A549 (cell line): ENCODE data around the gene RPS6KA4. TPM values are rescaled to one million over a fixed set of nuclear protein-coding genes. Genes with fewer than 3 reads are reported as not detected.
A peak's percentile ranks its signal among the peaks of the same experiment; 100 is the strongest.
"Not testable (repeated sequence)": the region's sequence is repeated elsewhere in the genome, so short reads cannot be mapped to it uniquely, and the experiment has no call there.

ENCODE experiments used
- ATAC-seq, 2 experiments: fragments of 200-7000 bp in 1 of 2; fragments of >200 bp in 1 of 2; cut with Nextera tagmentation in 1 of 2; cut with Tn5 transposase in 1 of 2; 3 replicates each; pipeline versions ENCODE4 v1.8.0 to v1.9.1; 2018 to 2020; ENCODE audit warnings: mild to moderate bottlenecking in 1 of 2, moderate library complexity in 1 of 2
- CTCF ChIA-PET: fragments of 300-600 bp; sonication (Branson Sonifier 250); formaldehyde crosslinking; extraction: SDS; loops from one replicate; lab custom pipeline; 2021; ENCODE audit warnings: antibody characterized with exemption, inconsistent platforms; lab: Yijun Ruan, JAX
- POLR2A ChIA-PET: fragments of 350-600 bp; formaldehyde crosslinking; extraction: SDS; loops from one replicate; lab custom pipeline; 2021; ENCODE audit warnings: antibody characterized with exemption, inconsistent platforms; lab: Yijun Ruan, JAX
- DNase-seq, 2 experiments: peaks; one replicate each; pipeline versions ENCODE4 v3.0.0 to v3.0.0-alpha.2; 2011 to 2016; ENCODE audit warnings: low read depth in 1 of 2, low spot score in 1 of 2
- FAIRE-seq: peaks from 2 replicates; lab custom pipeline; 2011; peaks lifted over from hg19 to GRCh38; lab: Jason Lieb, UNC
- H3K27ac ChIP-seq, 2 experiments: fragments of >200 bp; sonication (Bioruptor Twin); formaldehyde crosslinking; 3 replicates each; pipeline ENCODE4 v1.5.1; 2016 to 2017
- H3K4me1 ChIP-seq: fragments of >200 bp; sonication (Bioruptor Twin); formaldehyde crosslinking; 3 replicates; pipeline ENCODE4 v1.6.1; 2016
- H3K4me2 ChIP-seq: fragments of >200 bp; sonication (Bioruptor Twin); formaldehyde crosslinking; 3 replicates; pipeline ENCODE4 v1.6.1; 2016
- H3K4me3 ChIP-seq: fragments of >200 bp; sonication (Bioruptor Twin); formaldehyde crosslinking; 3 replicates; pipeline ENCODE4 v1.5.1; 2016
- H3K9me3 ChIP-seq: fragments of >200 bp; sonication (Bioruptor Twin); formaldehyde crosslinking; 3 replicates; pipeline ENCODE4 v1.6.1; 2016
- CHD4 ChIP-seq: fragments of 200-600 bp; sonication (generic); IDR thresholded peaks from 2 replicates; pipeline ENCODE4 v1.6.1; 2016; ENCODE audit warnings: antibody characterized with exemption, mild to moderate bottlenecking, borderline replicate concordance
- EHMT2 ChIP-seq: fragments of 200-600 bp; sonication (generic); IDR thresholded peaks from 2 replicates; pipeline ENCODE4 v1.6.1; 2016; ENCODE audit warnings: antibody characterized with exemption, low read depth, mild to moderate bottlenecking, moderate library complexity
- EP300 ChIP-seq, 2 experiments: fragments of >200 bp; sonication (Bioruptor Twin); formaldehyde crosslinking; IDR thresholded peaks; 2 replicates in 1 of 2; 3 replicates in 1 of 2; pipeline ENCODE4 v1.6.1; 2016 to 2017
- FOSB ChIP-seq: fragments of 250-450 bp; sonication (Bioruptor Pico); IDR thresholded peaks from 2 replicates; pipeline ENCODE4 v1.5.0; 2020; ENCODE audit warnings: mild to moderate bottlenecking, moderate library complexity
- FOSL2 ChIP-seq, 2 experiments: fragments of 450-650 bp in 1 of 2; fragments of >200 bp in 1 of 2; sonication (Bioruptor Twin) in 1 of 2; formaldehyde crosslinking; IDR thresholded peaks; 2 replicates each; pipeline versions ENCODE4 v1.5.0 to v1.6.1; 2016 to 2020; ENCODE audit warnings: mild to moderate bottlenecking in 1 of 2, moderate library complexity in 1 of 2
- HEYL ChIP-seq: fragments of 250-450 bp; sonication (Bioruptor Pico); IDR thresholded peaks from 2 replicates; pipeline ENCODE4 v1.8.0; 2021; ENCODE audit warnings: mild to moderate bottlenecking, moderate library complexity
- JUNB ChIP-seq: fragments of >200 bp; sonication (Bioruptor Twin); formaldehyde crosslinking; IDR thresholded peaks from 2 replicates; pipeline ENCODE4 v1.6.1; 2016
- MAX ChIP-seq: IDR thresholded peaks from 2 replicates; pipeline ENCODE4 v1.6.1; 2012
- MAZ ChIP-seq: fragments of 150-350 bp; IDR thresholded peaks from 2 replicates; pipeline ENCODE4 v1.6.1; 2014; ENCODE audit warnings: antibody characterized with exemption, low read depth, low read length, borderline replicate concordance
- MYC ChIP-seq: IDR thresholded peaks from 2 replicates; pipeline ENCODE4 v1.6.1; 2012; ENCODE audit warnings: mild to moderate bottlenecking, inconsistent platforms, low read length, improper control_type of control experiment, borderline replicate concordance
- PHF8 ChIP-seq: fragments of 200-600 bp; sonication (generic); IDR thresholded peaks from 2 replicates; pipeline ENCODE4 v1.6.1; 2016; ENCODE audit warnings: low read depth, mild to moderate bottlenecking, antibody characterized with exemption, moderate library complexity, borderline replicate concordance
- POLR2A ChIP-seq: IDR thresholded peaks from 2 replicates; pipeline ENCODE4 v1.6.1; 2012; ENCODE audit warnings: mild to moderate bottlenecking, low read length
- POLR2AphosphoS2 ChIP-seq: conservative IDR thresholded peaks from 2 replicates; pipeline ENCODE4 v1.6.1; 2012; ENCODE audit warnings: low read length, improper control_type of control experiment, inconsistent platforms
- RAD21 ChIP-seq, 2 experiments: fragments of >200 bp in 1 of 2; sonication (Bioruptor Twin) in 1 of 2; formaldehyde crosslinking in 1 of 2; IDR thresholded peaks in 1 of 2; conservative IDR thresholded peaks in 1 of 2; 2 replicates in 1 of 2; 3 replicates in 1 of 2; pipeline ENCODE4 v1.6.1; 2012 to 2018; ENCODE audit warnings: inconsistent platforms in 1 of 2
- REST ChIP-seq: fragments of 200-600 bp; sonication (generic); IDR thresholded peaks from 2 replicates; pipeline ENCODE4 v1.6.1; 2016; ENCODE audit warnings: antibody characterized with exemption, mild to moderate bottlenecking, moderate library complexity
- RFX5 ChIP-seq: fragments of 450-650 bp; IDR thresholded peaks from 2 replicates; pipeline ENCODE4 v1.7.1; 2014; ENCODE audit warnings: antibody characterized with exemption, mild to moderate bottlenecking, moderate library complexity
- SREBF2 ChIP-seq: fragments of 450-650 bp; IDR thresholded peaks from 2 replicates; pipeline ENCODE4 v1.6.1; 2014; ENCODE audit warnings: mild to moderate bottlenecking, moderate library complexity
- TP53 ChIP-seq: fragments of 250-450 bp; sonication (Bioruptor Pico); IDR thresholded peaks from 2 replicates; pipeline ENCODE4 v1.5.0; 2021; ENCODE audit warnings: mild to moderate bottlenecking, moderate library complexity
- USF2 ChIP-seq: fragments of 450-650 bp; IDR thresholded peaks from 2 replicates; pipeline ENCODE4 v1.6.1; 2014; ENCODE audit warnings: antibody characterized with exemption
- ZNF302 ChIP-seq: fragments of 250-450 bp; sonication (Bioruptor Pico); IDR thresholded peaks from 2 replicates; pipeline ENCODE4 v1.9.0; 2021; ENCODE audit warnings: inconsistent platforms, mild to moderate bottlenecking, moderate library complexity
- WGBS: methylation state at CpG from one replicate; pipeline ENCODE4 v1.1.6; 2017; ENCODE audit errors: missing lambda C conversion rate; 5-methylcytosine and 5-hydroxymethylcytosine counted together
- polyA plus RNA-seq, 4 experiments: library from polyadenylated mRNA; depleted of rRNA in 3 of 4; stranded (reverse); fragments of >200 nt; fragmentation: RNase III in 1 of 4; extraction: RNeasy Plus Mini Kit Qiagen cat#74134 plus additional on column Dnase treatment in 1 of 4; gene quantifications; 2 replicates in 3 of 4; 3 replicates in 1 of 4; pipeline ENCODE4 v1.2.3, GENCODE V29; 2011 to 2017
- TF ChIP-seq, protein P1 (sequence below): fragments of 250-450 bp; sonication (Bioruptor Pico); IDR thresholded peaks from 2 replicates; pipeline ENCODE4 v1.5.0; 2020; ENCODE audit warnings: low read depth, mild to moderate bottlenecking, moderate library complexity
- TF ChIP-seq, protein P2 (sequence below): fragments of >200 bp; sonication (Bioruptor Twin); formaldehyde crosslinking; IDR thresholded peaks from 3 replicates; pipeline ENCODE4 v1.6.1; 2016

RPS6KA4 gene
- polyA plus RNA-seq, 2 of the 4 experiments (the other 2 are of a cell fraction) = 21.4 to 35.9 TPM

GRCh38 chr11:64323373-64323772, 35.6 kb upstream of the RPS6KA4 start:
- 72% methylated on average over 5 of the region's 5 CpGs for WGBS
- no peaks in the 10 kb centered on the region for H3K9me3 ChIP-seq
- H3K4me1 ChIP-seq = peaks cover 8% of the 10 kb centered on the region; the same call in 2 of the 3 replicates
- H3K4me2 ChIP-seq = no peak overlapping the region
- TF ChIP-seq POLR2AphosphoS2 (no peak), MAX (no peak), FOSB (CRISPR knock-in tag) (no peak), CHD4 (no peak), REST (no peak), USF2 (no peak), JUNB (no peak), HEYL (no peak), TP53 (CRISPR knock-in tag) (no peak), FOSL2 (IDR thresholded peaks at IDR 0.05) (no peak), FOSL2 (CRISPR knock-in tag; IDR thresholded peaks at IDR 0.05) (no peak), SREBF2 (no peak), RFX5 (no peak)
- TF ChIP-seq, protein P1, sequence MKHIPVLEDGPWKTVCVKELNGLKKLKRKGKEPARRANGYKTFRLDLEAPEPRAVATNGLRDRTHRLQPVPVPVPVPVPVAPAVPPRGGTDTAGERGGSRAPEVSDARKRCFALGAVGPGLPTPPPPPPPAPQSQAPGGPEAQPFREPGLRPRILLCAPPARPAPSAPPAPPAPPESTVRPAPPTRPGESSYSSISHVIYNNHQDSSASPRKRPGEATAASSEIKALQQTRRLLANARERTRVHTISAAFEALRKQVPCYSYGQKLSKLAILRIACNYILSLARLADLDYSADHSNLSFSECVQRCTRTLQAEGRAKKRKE (CRISPR knock-in tag) = no peak
- no peak overlapping the region for H3K27ac ChIP-seq
- DNase-seq = no peak
- ATAC-seq = no peak
- FAIRE-seq = no peak
- CTCF ChIA-PET = interaction anchor here (0.6 to 13.4 kb wide), 7 partner anchors 9 to 119 kb away, joined by 3 to 312 read pairs (median 6); partner anchors contain the start of genes CATSPERZ, CCDC88B and ESRRA
- POLR2A ChIA-PET = no interaction called here
- H3K4me3 ChIP-seq = no peak overlapping the region

- CTCF ChIA-PET = interaction anchor here (1.2 to 13.4 kb wide), 6 partner anchors 8 to 119 kb away, joined by 3 to 312 read pairs (median 24); partner anchors contain the start of genes CATSPERZ, CCDC88B and ESRRA
- H3K9me3 ChIP-seq, DNase-seq, POLR2A ChIA-PET, H3K4me2 ChIP-seq, H3K4me3 ChIP-seq, H3K4me1 ChIP-seq, FAIRE-seq: not testable (repeated sequence)
- 0 out of 6 replicates have a peak overlapping the region, but pooled peaks of 1 of the 2 experiments have one; percentile 26 for H3K27ac ChIP-seq
- 89% methylated on average over 4 of the region's 4 CpGs for WGBS
- ATAC-seq = peak in 1 of 2 experiments; percentile 5; a peak in 1 of 6 replicates
Measured at GRCh38 chr11:64323984-64324383, 35.0 kb upstream of the RPS6KA4 start.

GRCh38 chr11:64324692-64325469, 34.1 kb upstream of the RPS6KA4 start:
- TF ChIP-seq MYC (no peak), EP300 (IDR thresholded peaks at IDR 0.05) (no peak), HEYL (no peak), ZNF302 (no peak), PHF8 (no peak), EHMT2 (no peak), MAZ (no peak), POLR2AphosphoS2 (no peak), SREBF2 (no peak), RAD21 (conservative IDR thresholded peaks at IDR 0.05 in 1 of 2, IDR thresholded peaks at IDR 0.05 in 1 of 2) (no peak), POLR2A (no peak)
- TF ChIP-seq, protein P2, sequence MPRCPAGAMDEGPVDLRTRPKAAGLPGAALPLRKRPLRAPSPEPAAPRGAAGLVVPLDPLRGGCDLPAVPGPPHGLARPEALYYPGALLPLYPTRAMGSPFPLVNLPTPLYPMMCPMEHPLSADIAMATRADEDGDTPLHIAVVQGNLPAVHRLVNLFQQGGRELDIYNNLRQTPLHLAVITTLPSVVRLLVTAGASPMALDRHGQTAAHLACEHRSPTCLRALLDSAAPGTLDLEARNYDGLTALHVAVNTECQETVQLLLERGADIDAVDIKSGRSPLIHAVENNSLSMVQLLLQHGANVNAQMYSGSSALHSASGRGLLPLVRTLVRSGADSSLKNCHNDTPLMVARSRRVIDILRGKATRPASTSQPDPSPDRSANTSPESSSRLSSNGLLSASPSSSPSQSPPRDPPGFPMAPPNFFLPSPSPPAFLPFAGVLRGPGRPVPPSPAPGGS = no peak
- Histone ChIP-seq H3K4me3 (no peak overlapping the region), H3K27ac (no peak overlapping the region), H3K4me1 (no peaks in the 10 kb centered on the region; the same call in 2 of the 3 replicates), H3K9me3 (no peaks in the 10 kb centered on the region), H3K4me2 (no peak overlapping the region)
- ATAC-seq = no peak
- DNase-seq = no peak
- FAIRE-seq = no peak
- POLR2A ChIA-PET = no interaction called here
- 88% methylated on average over 11 of the region's 11 CpGs for WGBS
- CTCF ChIA-PET = interaction anchor here (1.2 to 13.4 kb wide), 6 partner anchors 7 to 120 kb away, joined by 3 to 312 read pairs (median 5); partner anchors contain the start of genes CATSPERZ, CCDC88B, ESRRA and PRDX5
